Measurements from ENCODE around the gene ASCC1. TPM values are rescaled to one million over a fixed set of nuclear protein-coding genes. Genes with fewer than 3 reads are reported as not detected.
"Not testable (repeated sequence)": the region's sequence is repeated elsewhere in the genome, so short reads cannot be mapped to it uniquely, and the experiment has no call there.

The ASCC1 gene
- total RNA-seq, 2 donors from 2014 or later = 17.7 to 17.9 TPM

DNA sequence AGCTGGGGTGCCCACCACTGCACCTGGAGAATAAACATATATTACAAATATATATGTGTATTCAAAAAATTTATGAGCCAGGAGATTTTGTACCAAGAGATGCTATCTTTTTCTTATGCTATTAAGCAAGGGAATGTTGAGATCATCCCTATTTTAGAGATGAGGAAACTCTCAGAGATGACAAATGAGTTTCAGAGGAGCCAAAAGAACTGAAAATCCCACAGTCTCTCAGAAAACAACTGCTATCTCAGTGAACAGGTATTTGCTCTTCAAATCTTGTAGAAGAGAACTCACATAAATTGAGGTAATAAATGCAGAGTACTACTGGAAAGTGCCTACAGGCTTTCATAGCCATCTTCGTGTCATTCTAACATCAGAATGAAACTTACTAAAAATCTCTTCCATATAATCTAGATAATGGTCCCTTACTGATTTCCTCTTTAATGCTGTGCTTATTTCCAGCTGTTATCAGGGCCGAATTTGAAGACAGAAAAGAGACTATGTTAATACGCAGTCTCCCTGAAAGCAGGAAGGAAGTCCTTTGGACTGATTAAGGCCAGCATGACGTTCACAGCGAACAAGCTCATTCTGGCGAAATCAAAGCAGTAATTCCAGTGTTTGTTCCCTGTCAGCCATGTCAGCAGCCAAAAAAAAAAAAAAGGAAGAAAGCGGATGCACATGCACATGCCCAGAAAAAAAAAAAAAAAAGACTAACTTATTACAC lies 29.7 kb downstream of the ASCC1 start:
- no peak for DNase-seq
- ATAC-seq = peak; percentile 24
- intact Hi-C loops (cut with DNase I, micrococcal nuclease) = no loop called here

DNA sequence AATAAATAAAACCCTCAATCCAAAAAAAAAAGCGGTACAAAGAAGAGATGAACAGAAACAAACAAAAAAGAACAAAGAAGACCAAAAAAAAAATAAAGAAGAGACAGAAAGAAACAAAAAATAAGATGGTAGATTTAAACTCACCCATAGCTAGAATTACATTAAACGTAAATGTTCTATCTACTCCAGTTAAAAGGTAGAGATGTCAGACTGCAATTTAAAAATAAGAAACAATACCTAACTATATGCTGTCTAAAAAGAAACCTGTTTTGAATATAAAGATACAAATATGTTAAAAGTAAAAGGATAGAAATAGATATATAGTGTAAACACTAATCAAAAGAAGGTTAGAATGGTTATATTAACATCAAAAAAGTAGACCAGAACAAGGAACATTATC lies 31.9 kb downstream of the ASCC1 start:
- no peak for DNase-seq
- ATAC-seq = no peak
- intact Hi-C loops (cut with DNase I, micrococcal nuclease) = no loop called here

DNA sequence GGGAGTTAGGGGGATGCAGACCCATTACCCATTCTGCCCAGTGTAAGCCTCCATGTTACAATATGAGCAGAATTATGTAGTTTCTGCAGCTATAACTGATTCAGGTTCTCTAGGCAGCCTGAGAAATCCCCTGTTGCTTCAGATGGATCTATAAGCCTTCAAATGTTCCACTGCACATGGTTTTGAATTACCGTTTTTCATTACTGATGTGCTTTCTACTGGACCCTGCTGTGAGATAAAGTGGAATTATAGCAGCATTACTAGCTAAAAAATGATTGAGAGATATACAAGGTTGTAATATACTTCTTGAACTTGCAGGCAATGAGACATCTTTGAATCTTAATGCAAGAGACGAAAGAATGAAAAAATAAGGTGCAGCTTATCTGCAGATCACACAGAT lies 38.6 kb downstream of the ASCC1 start:
- no peak for ATAC-seq
- no peak for DNase-seq
- intact Hi-C loops (cut with DNase I, micrococcal nuclease) = no loop called here

DNA sequence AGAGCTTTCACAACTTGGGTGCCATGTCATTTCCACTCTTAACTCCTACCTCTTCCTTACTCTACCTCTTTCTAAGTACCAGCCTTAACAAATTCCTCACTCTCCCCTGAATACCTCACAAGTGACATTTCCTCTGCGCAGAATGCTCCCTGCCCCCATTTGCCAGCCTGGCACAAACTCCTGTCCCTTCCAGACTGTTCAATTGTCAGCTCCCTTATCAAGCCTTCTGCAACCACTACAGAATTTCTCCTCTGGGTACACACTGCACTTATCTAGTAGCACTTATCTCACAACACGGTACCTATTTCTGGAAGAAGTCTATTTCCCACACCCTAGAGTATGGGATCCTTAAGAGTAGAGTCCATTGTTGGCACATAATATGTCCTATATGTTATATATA lies 39.4 kb downstream of the ASCC1 start:
- ATAC-seq (no peak), DNase-seq (no peak)
- intact Hi-C loops (cut with DNase I, micrococcal nuclease) = no loop called here

DNA sequence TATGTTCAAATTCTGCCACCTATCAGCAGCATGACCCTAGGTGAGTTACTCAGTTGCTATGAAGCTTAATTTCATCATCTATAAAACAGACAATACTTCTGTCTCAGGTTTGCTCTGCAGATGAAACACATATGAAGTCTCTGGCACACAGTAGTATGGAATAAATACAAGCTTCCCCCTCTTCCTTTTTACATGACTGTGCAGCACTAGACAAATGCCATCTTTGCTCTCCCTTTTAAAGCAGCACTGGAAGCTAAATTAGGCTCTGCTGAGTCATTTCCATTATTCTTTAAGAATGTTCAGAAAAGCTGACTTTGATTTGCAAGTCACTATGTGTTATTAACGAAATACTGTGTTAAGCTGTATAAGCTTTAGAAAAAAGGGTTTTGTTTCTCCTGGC lies 40.9 kb downstream of the ASCC1 start:
- ATAC-seq = no peak
- intact Hi-C loops (cut with DNase I, micrococcal nuclease) = no loop called here
- no peak for DNase-seq

DNA sequence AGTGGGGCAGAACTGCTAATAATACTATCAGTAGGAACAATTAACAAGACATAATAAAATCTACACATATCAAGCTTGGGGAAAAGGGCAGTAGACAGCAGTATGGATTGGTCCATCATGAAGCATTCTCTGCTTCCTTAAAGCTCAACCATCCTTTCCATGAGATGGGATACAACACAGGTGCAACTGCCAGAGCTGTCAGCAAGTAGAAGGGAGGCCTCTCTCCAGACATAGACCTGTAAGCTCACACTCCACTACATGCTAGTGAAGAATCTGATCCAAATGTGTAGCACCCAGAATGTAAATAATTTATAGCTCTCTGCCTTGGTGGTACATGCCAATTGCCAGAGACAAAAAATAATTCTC lies 41.8 kb downstream of the ASCC1 start:
- ATAC-seq (no peak), DNase-seq (no peak)
- intact Hi-C loops (cut with DNase I, micrococcal nuclease) = no loop called here

DNA sequence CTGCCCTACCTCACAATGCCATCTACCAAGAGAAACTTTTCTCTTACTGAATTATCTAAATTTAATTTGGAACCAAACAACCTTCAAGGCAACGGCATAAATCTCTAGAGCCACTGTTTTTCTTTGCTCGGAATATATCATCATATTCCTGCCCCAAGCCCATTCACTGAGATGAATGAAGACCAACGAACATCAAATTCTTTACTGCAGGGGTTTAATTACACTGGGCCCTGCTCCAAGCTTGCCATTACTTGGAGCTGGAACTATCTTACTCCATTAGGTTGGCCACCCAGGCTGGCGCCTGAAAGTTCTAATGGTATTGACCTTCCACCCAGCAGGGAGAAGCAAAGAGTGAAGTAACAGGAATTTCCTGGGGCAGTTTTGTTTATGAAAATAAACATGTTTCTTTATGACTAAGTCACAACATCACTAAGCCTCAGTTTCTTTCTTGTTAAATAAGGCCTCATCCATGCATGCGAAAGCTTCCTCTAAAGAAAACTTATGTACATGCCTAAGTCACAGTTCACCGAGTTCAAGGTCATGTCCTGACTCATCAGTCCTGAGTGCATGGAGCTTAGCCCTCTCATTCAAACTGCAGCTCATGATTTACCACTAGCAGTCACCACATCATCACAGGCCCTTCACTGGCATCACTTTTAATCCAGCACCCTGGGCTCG lies 42.3 kb downstream of the ASCC1 start:
- DNase-seq = no peak
- intact Hi-C loops (cut with DNase I, micrococcal nuclease) = no loop called here
- no peak for ATAC-seq

DNA sequence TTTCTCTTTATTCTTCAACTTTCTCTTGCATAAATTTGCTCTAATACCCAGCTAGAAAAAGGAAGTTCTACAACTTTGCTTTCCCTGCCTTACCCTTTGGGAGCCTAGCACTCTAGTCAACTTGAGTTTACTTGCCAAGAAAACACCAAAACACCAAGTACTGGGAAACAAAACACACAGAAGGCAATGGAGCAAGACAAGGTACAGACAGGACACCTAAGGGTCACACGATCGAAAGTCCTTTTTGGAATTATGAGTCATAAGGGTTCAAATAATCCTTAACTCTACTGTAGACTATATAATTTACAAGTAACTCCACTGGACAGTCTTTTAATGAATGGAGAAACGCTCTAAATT lies 42.8 kb downstream of the ASCC1 start:
- no peak for DNase-seq
- no peak for ATAC-seq
- intact Hi-C loops (cut with DNase I, micrococcal nuclease) = no loop called here

DNA sequence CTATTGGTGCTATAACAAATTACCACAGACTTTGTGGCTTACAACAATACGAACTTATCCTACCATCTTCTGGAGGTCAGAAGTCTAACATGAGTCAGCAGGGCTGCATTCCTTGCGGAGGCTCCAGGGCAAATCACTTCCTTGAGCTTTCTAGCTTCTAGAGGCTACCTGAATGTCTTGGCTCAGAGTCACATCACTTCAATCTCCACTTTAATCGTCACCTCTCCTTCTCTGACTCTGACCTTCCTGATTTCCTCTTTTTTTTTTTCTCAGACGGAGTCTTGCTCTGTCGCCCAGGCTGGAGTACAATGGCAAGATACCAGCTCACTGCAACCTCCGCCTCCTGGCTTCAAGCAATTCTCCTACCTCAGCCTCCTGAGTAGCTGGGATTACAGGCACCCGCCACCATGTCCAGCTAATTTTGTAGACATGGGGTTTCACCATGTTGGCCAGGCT lies 44.9 kb downstream of the ASCC1 start:
- intact Hi-C loops (cut with DNase I, micrococcal nuclease) = no loop called here
- peak; percentile 30 to 72 for DNase-seq

DNA sequence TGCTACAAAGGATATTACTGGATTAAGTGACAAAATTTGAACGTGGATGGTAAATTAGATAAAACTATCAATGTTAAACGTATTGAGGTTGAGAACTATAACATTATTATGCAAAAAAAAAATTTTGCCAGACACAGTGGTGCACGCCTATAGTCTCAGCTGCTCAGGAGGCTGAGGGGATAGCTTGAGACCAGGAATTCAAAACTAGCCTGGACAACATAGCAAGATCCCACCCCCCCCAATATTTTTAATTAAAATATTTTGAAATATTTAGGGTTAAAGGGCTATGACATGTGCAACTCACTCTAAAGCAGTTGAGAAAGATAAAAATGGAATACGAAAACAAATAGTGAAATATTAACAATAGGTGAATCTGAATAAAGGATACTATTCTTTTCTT lies 45.3 kb downstream of the ASCC1 start:
- intact Hi-C loops (cut with DNase I, micrococcal nuclease) = no loop called here
- DNase-seq (no peak), ATAC-seq (no peak)

More for the DNA sequence above, 44.9 kb downstream of the ASCC1 start:
- peak; percentile 93 for ATAC-seq

DNA sequence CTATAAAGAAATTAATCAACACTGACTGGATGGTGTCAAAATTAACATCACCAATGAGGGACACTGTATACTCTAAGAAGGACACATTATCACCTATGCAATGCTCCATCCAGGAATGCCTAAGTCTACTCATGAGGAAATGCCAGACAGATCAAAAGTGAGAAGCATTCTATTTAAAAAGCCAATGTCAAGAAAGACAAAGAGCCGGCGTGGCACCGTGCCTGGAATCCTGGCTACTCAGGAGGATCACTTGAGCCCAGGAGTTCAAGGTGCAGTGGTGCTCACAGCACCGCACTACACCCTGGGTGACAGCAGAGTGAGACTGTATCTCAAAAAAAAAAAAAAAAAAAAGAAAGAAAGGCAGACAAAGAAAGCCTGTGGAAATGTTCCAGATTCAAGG lies 45.8 kb downstream of the ASCC1 start:
- ATAC-seq (peak; percentile 95), DNase-seq (peak; percentile 83 to 84)
- intact Hi-C loops (cut with DNase I, micrococcal nuclease) = no loop called here

DNA sequence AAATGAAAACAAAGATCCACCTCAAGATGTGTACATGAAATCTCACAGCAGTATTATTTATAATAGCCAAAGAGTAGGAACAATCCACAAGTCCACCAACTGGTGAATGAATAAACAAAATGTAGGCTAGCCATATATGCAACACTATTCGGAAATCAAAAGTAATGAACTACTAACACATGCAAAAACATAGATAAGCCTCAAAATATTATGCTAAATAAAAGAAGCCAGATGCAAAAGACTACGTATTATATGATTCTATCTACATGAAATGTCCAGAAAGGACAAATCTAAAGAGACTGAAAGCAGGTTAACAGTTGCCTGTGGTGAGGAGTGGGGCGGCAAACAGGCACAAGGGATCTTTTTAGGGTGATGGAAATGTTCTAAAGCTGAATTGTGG lies 49.0 kb downstream of the ASCC1 start:
- DNase-seq (no peak), ATAC-seq (no peak)
- intact Hi-C loops (cut with DNase I, micrococcal nuclease) = no loop called here

DNA sequence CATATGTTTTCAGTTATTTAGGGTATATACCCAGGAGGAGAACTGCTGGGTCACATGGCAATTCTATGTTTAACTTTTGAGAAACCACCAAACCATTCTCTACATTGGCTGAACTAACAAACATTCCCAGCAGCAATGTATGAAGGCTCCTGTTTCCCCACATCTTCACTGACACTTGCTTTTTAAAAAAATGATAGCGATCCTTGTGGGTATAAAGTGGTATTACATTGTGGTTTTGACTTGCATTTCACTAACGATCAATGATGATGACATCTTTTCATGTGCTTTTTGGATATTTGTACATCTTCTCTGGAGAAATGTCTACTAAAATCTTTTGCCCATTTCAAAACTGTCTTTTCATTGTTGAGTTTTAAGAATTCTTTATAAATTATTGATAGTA lies 51.5 kb downstream of the ASCC1 start:
- intact Hi-C loops (cut with DNase I, micrococcal nuclease) = no loop called here
- DNase-seq (no peak), ATAC-seq (no peak)

DNA sequence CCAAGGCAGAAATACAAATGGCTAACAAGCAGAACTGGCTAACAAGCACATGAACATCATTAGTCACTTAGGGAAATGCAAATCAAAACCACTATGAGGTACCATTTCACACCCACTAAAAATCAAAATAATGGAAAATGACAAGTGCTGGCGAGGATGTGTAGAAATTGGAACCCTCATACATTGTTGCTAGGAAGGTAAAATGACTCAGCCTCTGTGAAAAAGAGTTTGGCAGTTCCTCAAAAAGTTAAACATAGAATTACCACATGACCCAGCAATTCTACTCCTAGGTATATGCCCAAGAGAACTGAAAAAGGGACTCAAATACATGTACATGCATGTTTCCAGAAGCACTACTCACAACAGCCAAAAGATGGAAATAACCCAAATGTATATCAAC lies 53.1 kb downstream of the ASCC1 start:
- ATAC-seq (no peak), DNase-seq (no peak)
- intact Hi-C loops (cut with DNase I, micrococcal nuclease) = no loop called here

DNA sequence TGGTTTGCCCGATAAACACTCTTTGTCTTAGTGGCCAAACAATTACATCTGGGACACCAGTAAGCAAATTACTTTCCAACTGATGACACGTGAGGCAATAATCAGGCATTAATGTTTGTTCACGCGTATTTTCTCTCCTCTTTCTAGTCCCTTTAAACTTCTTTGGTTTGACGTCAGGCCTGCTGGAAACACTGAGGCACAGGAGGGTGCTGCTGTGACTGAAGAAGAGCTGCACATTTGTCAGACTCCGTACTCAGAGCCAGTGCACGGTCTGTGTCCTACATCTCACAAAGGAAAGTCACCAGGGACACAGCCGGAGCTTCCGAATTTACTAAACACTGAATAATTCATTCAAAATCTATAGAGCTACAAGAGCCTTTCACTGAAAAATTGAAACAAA lies 57.9 kb downstream of the ASCC1 start:
- ATAC-seq (no peak), DNase-seq (no peak)
- intact Hi-C loops (cut with DNase I, micrococcal nuclease) = no loop called here

DNA sequence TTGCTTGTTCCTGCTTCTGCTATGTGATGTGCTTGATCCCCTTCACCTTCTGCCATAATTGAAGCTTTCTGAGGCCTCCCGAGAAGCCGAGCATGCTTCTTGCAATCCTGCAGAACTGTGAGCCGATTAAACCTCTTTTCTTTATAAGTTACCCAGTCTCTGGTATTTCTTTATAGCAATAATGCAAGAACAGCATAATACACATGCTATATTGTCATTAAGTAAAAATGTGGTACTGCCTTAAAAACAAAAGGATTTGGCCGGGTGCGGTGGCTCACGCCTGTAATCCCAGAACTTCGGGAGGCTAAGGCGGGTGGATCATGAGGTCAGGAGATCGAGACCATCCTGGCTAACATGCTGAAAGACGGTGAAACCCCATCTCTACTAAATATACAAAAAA lies 59.9 kb downstream of the ASCC1 start:
- intact Hi-C loops (cut with DNase I, micrococcal nuclease) = no loop called here
- ATAC-seq (no peak), DNase-seq (no peak)

DNA sequence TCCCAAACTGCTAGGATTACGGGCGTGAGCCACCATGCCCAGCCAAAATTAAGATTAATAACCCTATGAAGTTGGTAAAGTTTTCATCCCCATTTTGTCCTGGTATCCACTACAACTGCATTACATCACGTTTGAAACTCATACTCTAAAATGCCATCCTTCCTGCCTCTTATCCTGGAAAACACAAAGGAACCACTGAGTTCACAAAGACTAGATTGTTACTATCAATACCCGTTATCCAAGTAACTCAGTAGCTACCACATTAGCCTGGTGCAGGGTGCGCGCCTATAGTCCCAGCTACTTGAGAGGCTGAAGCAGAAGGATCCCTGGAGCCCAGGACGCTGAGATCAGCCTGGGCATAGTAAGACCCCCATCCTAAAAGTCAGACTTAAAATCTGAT lies 63.8 kb downstream of the ASCC1 start:
- DNase-seq = no peak
- intact Hi-C loops (cut with DNase I, micrococcal nuclease) = no loop called here
- no peak for ATAC-seq

DNA sequence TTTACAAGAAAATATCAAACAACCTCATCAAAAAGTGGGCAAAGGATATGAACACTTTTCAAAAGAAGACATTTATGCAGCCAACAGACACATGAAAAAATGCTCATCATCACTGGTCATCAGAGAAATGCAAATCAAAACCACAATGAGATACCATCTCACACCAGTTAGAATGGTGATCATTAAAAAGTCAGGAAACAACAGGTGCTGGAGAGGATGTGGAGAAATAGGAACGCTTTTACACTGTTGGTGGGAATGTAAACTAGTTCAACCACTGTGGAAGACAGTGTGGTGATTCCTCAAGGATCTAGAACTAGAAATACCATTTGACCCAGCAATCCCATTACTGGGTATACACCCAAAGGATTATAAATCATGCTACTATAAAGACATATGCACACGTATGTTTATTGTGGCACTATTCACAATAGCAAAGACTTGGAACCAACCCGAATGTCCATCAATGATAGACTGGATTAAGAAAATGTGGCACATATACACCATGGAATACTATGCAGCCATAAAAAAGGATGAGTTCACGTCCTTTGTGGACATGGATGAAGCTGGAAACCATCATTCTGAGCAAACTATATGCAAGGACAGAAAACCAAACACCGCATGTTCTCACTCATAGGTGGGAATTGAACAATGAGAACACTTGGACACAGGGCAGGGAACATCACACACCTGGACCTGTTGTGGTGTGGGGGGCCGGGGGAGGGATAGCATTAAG lies 65.2 kb downstream of the ASCC1 start:
- ATAC-seq; DNase-seq; intact Hi-C loops (cut with DNase I, micrococcal nuclease): not testable (repeated sequence)

DNA sequence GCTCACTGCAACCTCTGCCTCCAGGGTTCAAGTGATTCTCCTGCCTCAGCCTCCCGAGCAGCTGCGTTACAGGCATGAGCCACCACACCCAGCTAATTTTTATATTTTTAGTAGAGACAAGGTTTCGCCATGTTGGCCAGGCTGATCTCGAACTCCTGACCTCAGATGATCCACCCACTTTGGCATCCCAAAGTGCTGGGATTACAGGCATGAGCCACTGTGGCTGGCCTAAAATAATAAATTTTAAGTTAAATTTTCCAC lies 68.8 kb downstream of the ASCC1 start:
- DNase-seq; ATAC-seq; intact Hi-C loops (cut with DNase I, micrococcal nuclease): not testable (repeated sequence)

DNA sequence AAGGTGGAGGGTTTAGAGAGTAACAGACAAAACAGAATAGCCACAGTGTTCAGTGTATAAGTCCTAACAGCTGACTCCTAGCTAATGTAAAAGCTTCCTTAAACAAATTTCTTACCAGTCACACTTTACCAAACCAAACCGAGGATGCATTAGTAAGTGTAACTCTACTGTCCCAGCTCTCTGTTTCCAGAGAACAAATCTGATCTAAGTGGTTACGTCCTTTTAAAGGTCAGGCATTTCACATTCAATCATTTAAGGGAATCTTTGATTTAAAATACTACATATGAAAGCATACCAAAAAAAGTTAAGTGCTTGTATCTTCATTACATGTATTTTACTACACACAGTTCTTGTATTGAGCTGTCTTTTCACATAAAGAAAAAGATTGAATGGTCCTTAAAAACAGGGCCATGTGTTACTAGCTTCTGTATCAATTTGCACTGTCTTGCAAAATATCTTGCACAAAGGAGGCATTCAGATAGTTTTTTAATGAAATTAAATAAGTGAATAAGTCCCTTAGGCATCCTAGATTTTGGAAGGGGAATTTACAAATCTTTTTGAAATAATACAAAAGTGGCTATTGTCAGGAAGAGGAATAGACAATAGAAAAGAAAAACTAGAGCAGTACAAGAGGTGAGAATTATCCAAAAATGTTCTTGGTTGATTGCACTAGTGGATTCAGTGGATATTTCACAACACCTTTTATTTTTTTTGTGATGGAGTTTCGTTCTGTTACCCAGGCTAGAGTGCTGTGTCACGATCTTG lies 69.3 kb downstream of the ASCC1 start:
- ATAC-seq = no peak
- intact Hi-C loops (cut with DNase I, micrococcal nuclease) = no loop called here
- no peak for DNase-seq
